Measurements from ENCODE around the gene TTC28. TPM values are rescaled to one million over a fixed set of nuclear protein-coding genes. Genes with fewer than 3 reads are reported as not detected.

The TTC28 gene
- total RNA-seq, 1 donor from 2014 or later, result 19.1 TPM

- intact Hi-C loops (cut with DNase I), result no loop called here
- DNase-seq (ENCODE audit: low spot score), result no peak
These were observed 254.4 kb downstream of the TTC28 start for GRCh38 chr22:28425211-28425610.

- no peak for DNase-seq (ENCODE audit: low spot score)
- intact Hi-C loops (cut with DNase I), result no loop called here
These were observed 255.1 kb downstream of the TTC28 start for GRCh38 chr22:28424427-28425080.

GRCh38 chr22:28419919-28420318, 259.7 kb downstream of the TTC28 start:
- intact Hi-C loops (cut with DNase I), result no loop called here
- DNase-seq (ENCODE audit: low spot score), result no peak

GRCh38 chr22:28418008-28418407, 261.6 kb downstream of the TTC28 start:
- no peak for DNase-seq (ENCODE audit: low spot score)
- intact Hi-C loops (cut with DNase I), result no loop called here

GRCh38 chr22:28417431-28417830, 262.2 kb downstream of the TTC28 start:
- no peak for DNase-seq (ENCODE audit: low spot score)
- intact Hi-C loops (cut with DNase I), result no loop called here

GRCh38 chr22:28414913-28415312, 264.7 kb downstream of the TTC28 start:
- no peak for DNase-seq (ENCODE audit: low spot score)
- intact Hi-C loops (cut with DNase I), result no loop called here

GRCh38 chr22:28413612-28414399, 265.8 kb downstream of the TTC28 start:
- intact Hi-C loops (cut with DNase I), result no loop called here
- no peak for DNase-seq (ENCODE audit: low spot score)

- intact Hi-C loops (cut with DNase I), result no loop called here
- no peak for DNase-seq (ENCODE audit: low spot score)
These were observed 267.5 kb downstream of the TTC28 start for GRCh38 chr22:28412109-28412508.

- intact Hi-C loops (cut with DNase I), result no loop called here
- DNase-seq (ENCODE audit: low spot score), result no peak
These were observed 268.5 kb downstream of the TTC28 start for GRCh38 chr22:28411125-28411524.

- DNase-seq (ENCODE audit: low spot score), result no peak
- intact Hi-C loops (cut with DNase I), result no loop called here
These were observed 269.4 kb downstream of the TTC28 start for GRCh38 chr22:28410050-28410816.

- DNase-seq (ENCODE audit: low spot score), result no peak
- intact Hi-C loops (cut with DNase I), result no loop called here
These were observed 270.9 kb downstream of the TTC28 start for GRCh38 chr22:28408709-28409108.

GRCh38 chr22:28407645-28408044, 272.0 kb downstream of the TTC28 start:
- no peak for DNase-seq (ENCODE audit: low spot score)
- intact Hi-C loops (cut with DNase I), result no loop called here

- DNase-seq (ENCODE audit: low spot score), result no peak
- intact Hi-C loops (cut with DNase I), result no loop called here
These were observed 273.4 kb downstream of the TTC28 start for GRCh38 chr22:28406246-28406645.

GRCh38 chr22:28405588-28405987, 274.1 kb downstream of the TTC28 start:
- no peak for DNase-seq (ENCODE audit: low spot score)
- intact Hi-C loops (cut with DNase I), result no loop called here

- intact Hi-C loops (cut with DNase I), result no loop called here
- no peak for DNase-seq (ENCODE audit: low spot score)
These were observed 277.1 kb downstream of the TTC28 start for GRCh38 chr22:28402539-28402938.

GRCh38 chr22:28402060-28402459, 277.6 kb downstream of the TTC28 start:
- no peak for DNase-seq (ENCODE audit: low spot score)
- intact Hi-C loops (cut with DNase I), result no loop called here

GRCh38 chr22:28398981-28399380, 280.7 kb downstream of the TTC28 start:
- DNase-seq (ENCODE audit: low spot score), result no peak
- intact Hi-C loops (cut with DNase I), result no loop called here

GRCh38 chr22:28398355-28398754, 281.3 kb downstream of the TTC28 start:
- intact Hi-C loops (cut with DNase I), result no loop called here
- no peak for DNase-seq (ENCODE audit: low spot score)

- intact Hi-C loops (cut with DNase I), result no loop called here
- no peak for DNase-seq (ENCODE audit: low spot score)
These were observed 282.3 kb downstream of the TTC28 start for GRCh38 chr22:28397306-28397705.

GRCh38 chr22:28395920-28396753, 283.5 kb downstream of the TTC28 start:
- no peak for DNase-seq (ENCODE audit: low spot score)
- intact Hi-C loops (cut with DNase I), result no loop called here

Measured in cardiac septum (tissue), 1 donor.